DND-41 (cell line): Measurements from ENCODE around the gene MAN1B1.
A peak's percentile ranks its signal among the peaks of the same experiment; 100 is the strongest.

Experiments used
- EZH2 ChIP-seq: IDR thresholded peaks from 3 replicates; pipeline ENCODE4 v1.6.1; 2012; ENCODE audit warnings: borderline replicate concordance, low read depth, mild to moderate bottlenecking, moderate library complexity, low read length, inconsistent platforms; ENCODE audit not compliant: severe bottlenecking
- TF ChIP-seq, protein P1 (sequence below): IDR thresholded peaks from 2 replicates; pipeline ENCODE4 v1.5.1; 2012; ENCODE audit warnings: borderline replicate concordance, low read length, moderate library complexity, mild to moderate bottlenecking; ENCODE audit not compliant: poor library complexity, severe bottlenecking; ENCODE audit errors: extremely low read depth

DNA sequence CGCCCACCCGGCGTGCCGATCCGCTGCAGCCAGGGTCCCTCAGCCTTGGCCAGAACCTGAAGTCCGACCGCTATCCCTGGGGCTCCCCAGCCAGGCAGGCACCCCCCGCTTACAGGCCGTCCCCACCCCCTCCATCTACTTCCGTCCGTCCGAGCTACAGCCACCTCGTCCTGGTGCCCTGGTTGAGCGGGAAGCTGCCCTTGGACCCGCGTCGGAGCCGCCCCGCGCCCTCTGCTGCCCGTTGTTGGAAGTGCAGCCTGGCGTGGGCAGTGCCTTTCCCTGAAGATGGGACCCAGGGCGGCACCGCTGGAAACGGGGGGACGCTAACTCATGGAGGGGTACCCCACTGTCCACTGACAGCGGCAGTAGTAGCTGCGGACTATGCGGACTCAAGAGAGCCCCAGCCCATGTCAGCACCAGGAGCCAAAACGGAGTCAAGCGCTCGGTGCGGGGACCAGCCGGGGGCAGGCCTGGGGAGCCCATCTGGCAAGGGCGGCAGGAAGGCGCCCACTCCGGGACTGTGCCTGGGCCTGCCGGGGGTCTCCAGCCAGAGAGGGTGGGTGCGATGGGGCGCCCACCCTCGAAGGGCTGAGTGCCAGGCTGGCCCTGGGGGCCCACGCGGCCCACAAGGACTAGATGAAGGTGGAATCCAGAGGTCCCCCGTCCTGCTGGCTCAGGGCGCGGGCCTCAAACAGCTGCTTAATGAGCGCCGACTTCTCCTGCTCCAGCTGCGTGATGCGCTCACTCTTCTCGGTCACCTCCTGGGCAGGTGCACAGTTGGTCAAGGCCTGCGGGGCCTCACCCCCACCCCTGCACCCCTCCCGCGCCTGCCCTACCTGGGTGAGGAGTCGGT is 22.5 kb upstream of the MAN1B1 start:
- no peak for TF ChIP-seq EZH2
- TF ChIP-seq, protein P1, sequence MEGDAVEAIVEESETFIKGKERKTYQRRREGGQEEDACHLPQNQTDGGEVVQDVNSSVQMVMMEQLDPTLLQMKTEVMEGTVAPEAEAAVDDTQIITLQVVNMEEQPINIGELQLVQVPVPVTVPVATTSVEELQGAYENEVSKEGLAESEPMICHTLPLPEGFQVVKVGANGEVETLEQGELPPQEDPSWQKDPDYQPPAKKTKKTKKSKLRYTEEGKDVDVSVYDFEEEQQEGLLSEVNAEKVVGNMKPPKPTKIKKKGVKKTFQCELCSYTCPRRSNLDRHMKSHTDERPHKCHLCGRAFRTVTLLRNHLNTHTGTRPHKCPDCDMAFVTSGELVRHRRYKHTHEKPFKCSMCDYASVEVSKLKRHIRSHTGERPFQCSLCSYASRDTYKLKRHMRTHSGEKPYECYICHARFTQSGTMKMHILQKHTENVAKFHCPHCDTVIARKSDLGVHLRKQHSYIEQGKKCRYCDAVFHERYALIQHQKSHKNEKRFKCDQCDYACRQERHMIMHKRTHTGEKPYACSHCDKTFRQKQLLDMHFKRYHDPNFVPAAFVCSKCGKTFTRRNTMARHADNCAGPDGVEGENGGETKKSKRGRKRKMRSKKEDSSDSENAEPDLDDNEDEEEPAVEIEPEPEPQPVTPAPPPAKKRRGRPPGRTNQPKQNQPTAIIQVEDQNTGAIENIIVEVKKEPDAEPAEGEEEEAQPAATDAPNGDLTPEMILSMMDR, result peak; percentile 87
